Tibial nerve (tissue), 3 donors: ENCODE results near the gene ERI3.

Experiments
- CTCF ChIP-seq, 5 experiments: fragments of 200-600 bp in 3 of 5; fragments of 450-650 bp in 2 of 5; sonication (generic) in 3 of 5; IDR thresholded peaks; one replicate each; pipeline ENCODE4 v1.5.1; 2016 to 2019; ENCODE audit warnings: antibody characterized with exemption in 5 of 5, mild to moderate bottlenecking in 3 of 5, moderate library complexity in 2 of 5
- POLR2A ChIP-seq, 2 donors: fragments of 450-650 bp; IDR thresholded peaks; one replicate each; pipeline ENCODE4 v1.6.1; 2017; ENCODE audit warnings: antibody characterized with exemption in 2 of 2, mild to moderate bottlenecking in 2 of 2, moderate library complexity in 2 of 2

- TF ChIP-seq CTCF (IDR thresholded peaks at IDR 0.05) (no peak), POLR2A (IDR thresholded peaks at IDR 0.05) (no peak)
These were observed 91.2 kb downstream of the ERI3 start for GRCh38 chr1:44263568-44264450.
